Thoracic aorta (tissue), 2 donors: ENCODE measurements around the gene ADM5. TPM values are rescaled to one million over a fixed set of nuclear protein-coding genes. Genes with fewer than 3 reads are reported as not detected.

ENCODE experiments used
- ATAC-seq: fragments of 150-250 bp; one replicate; pipeline ENCODE4 v1.8.0; 2017; ENCODE audit warnings: low read depth; ENCODE audit not compliant: insufficient number of reproducible peaks, low FRiP score
- DNase-seq: peaks from one replicate; pipeline ENCODE4 v3.0.0-alpha.2; 2020; ENCODE audit warnings: low spot score
- H3K27ac ChIP-seq, 2 donors: fragments of 200-600 bp; sonication (generic); 1 replicate in 1 of 2; 2 replicates in 1 of 2; pipeline ENCODE4 v1.5.1; 2016; ENCODE audit warnings: mild to moderate bottlenecking in 2 of 2, moderate library complexity in 2 of 2
- H3K27me3 ChIP-seq: fragments of 200-600 bp; sonication (generic); replicated peaks from 2 replicates; pipeline ENCODE4 v1.6.0; 2016; ENCODE audit warnings: mild to moderate bottlenecking; ENCODE audit not compliant: insufficient read depth
- H3K36me3 ChIP-seq: fragments of 200-600 bp; sonication (generic); one replicate; pipeline ENCODE4 v1.5.1; 2016
- H3K4me1 ChIP-seq, 2 donors: fragments of 200-600 bp; sonication (generic); 1 replicate in 1 of 2; 2 replicates in 1 of 2; pipeline versions ENCODE4 v1.5.1 to v1.6.0; 2016; ENCODE audit warnings: low read depth in 2 of 2, mild to moderate bottlenecking in 1 of 2; ENCODE audit not compliant: control insufficient read depth in 1 of 2
- H3K4me3 ChIP-seq: fragments of 200-600 bp; sonication (generic); 2 replicates; pipeline ENCODE4 v1.5.1; 2016; ENCODE audit warnings: mild to moderate bottlenecking
- H3K9me3 ChIP-seq: fragments of 200-600 bp; sonication (generic); 2 replicates; pipeline ENCODE4 v1.5.1; 2016
- CTCF ChIP-seq: fragments of 200-600 bp; sonication (generic); IDR thresholded peaks from one replicate; pipeline ENCODE4 v1.5.1; 2019; ENCODE audit warnings: antibody characterized with exemption
- total RNA-seq, 2 donors: library from RNA; depleted of rRNA; stranded (reverse); fragments of >200 nt; gene quantifications; one replicate each; pipeline versions ENCODE4 v1.1.0 to v1.2.3, GENCODE V29; 2016

The ADM5 gene
- total RNA-seq, 2 donors from 2014 or later, result 2.8 to 6.4 TPM

GRCh38 chr19:49696865-49697264 is 7.5 kb downstream of the ADM5 start:
- H3K27ac ChIP-seq, result no peak overlapping the region
- H3K4me3 ChIP-seq, result no peak overlapping the region
- no peaks in the 10 kb centered on the region for H3K36me3 ChIP-seq
- no peaks in the 10 kb centered on the region for H3K27me3 ChIP-seq
- ATAC-seq (no peak), DNase-seq (no peak)
- no peak for TF ChIP-seq CTCF
- peaks cover 0 to under 1% of the 10 kb centered on the region in 2 donors for H3K4me1 ChIP-seq
- no peaks in the 10 kb centered on the region for H3K9me3 ChIP-seq

GRCh38 chr19:49699364-49699763 is 10.0 kb downstream of the ADM5 start:
- Histone ChIP-seq H3K4me1 (no peaks in the 10 kb centered on the region), H3K36me3 (no peaks in the 10 kb centered on the region), H3K27ac (no peak overlapping the region), H3K27me3 (no peaks in the 10 kb centered on the region), H3K4me3 (no peak overlapping the region), H3K9me3 (no peaks in the 10 kb centered on the region)
- no peak for TF ChIP-seq CTCF
- DNase-seq, result no peak
- ATAC-seq, result no peak

- no peaks in the 10 kb centered on the region for H3K4me1 ChIP-seq
- ATAC-seq, result no peak
- no peaks in the 10 kb centered on the region for H3K27me3 ChIP-seq
- no peak for TF ChIP-seq CTCF
- no peaks in the 10 kb centered on the region for H3K36me3 ChIP-seq
- no peak for DNase-seq
- no peaks in the 10 kb centered on the region for H3K9me3 ChIP-seq
- H3K27ac ChIP-seq, result no peak overlapping the region
- no peak overlapping the region for H3K4me3 ChIP-seq
Observed at GRCh38 chr19:49700563-49700962, 11.2 kb downstream of the ADM5 start.

- no peak for ATAC-seq
- H3K27ac ChIP-seq, result no peak overlapping the region
- no peaks in the 10 kb centered on the region for H3K9me3 ChIP-seq
- no peaks in the 10 kb centered on the region for H3K36me3 ChIP-seq
- no peak for DNase-seq
- no peaks in the 10 kb centered on the region for H3K27me3 ChIP-seq
- no peak overlapping the region for H3K4me3 ChIP-seq
- no peak for TF ChIP-seq CTCF
- no peaks in the 10 kb centered on the region for H3K4me1 ChIP-seq
Observed at GRCh38 chr19:49701271-49701786, 11.9 kb downstream of the ADM5 start.

GRCh38 chr19:49704888-49705642 is 15.7 kb downstream of the ADM5 start:
- Histone ChIP-seq H3K27ac (no peak overlapping the region), H3K4me1 (no peaks in the 10 kb centered on the region), H3K27me3 (no peaks in the 10 kb centered on the region), H3K4me3 (no peak overlapping the region), H3K9me3 (no peaks in the 10 kb centered on the region), H3K36me3 (no peaks in the 10 kb centered on the region)
- ATAC-seq, result no peak
- DNase-seq, result no peak
- no peak for TF ChIP-seq CTCF
